Measurements from ENCODE around the gene TMEM39A. TPM values are rescaled to one million over a fixed set of nuclear protein-coding genes. Genes with fewer than 3 reads are reported as not detected.

The TMEM39A gene
- total and polyA plus RNA-seq, 2 donors from 2014 or later = 7.0 to 37.0 TPM

GRCh38 chr3:119416873-119417272 lies 46.5 kb downstream of the TMEM39A start:
- no peak overlapping the region for H3K4me3 ChIP-seq (ENCODE audit: low read length in 3 of 3)
- H3K36me3 ChIP-seq (ENCODE audit: control insufficient read depth in 2 of 3, insufficient read depth in 3 of 3, low read length in 3 of 3) = peaks cover 0 to 4% (median 3%) of the 10 kb centered on the region in 3 donors
- H3K9ac ChIP-seq (ENCODE audit: low read length in 3 of 3) = no peak overlapping the region
- no peaks in the 10 kb centered on the region for H3K27me3 ChIP-seq (ENCODE audit: control insufficient read depth, insufficient read depth, low read length)
- no peaks in the 10 kb centered on the region for H3K4me1 ChIP-seq (ENCODE audit: control insufficient read depth in 2 of 3, insufficient read depth in 2 of 3, low read depth in 1 of 3, low read length in 3 of 3)
- TF ChIP-seq CTCF (IDR thresholded peaks at IDR 0.05; ENCODE audit: borderline replicate concordance, extremely low read depth, insufficient read depth) = no peak
- FAIRE-seq (no peak), DNase-seq (no peak)
- intact Hi-C loops (cut with DNase I) = no loop called here
- H3K9me3 ChIP-seq (ENCODE audit: control insufficient read depth in 2 of 3, insufficient read depth in 1 of 3, low read length in 3 of 3) = no peaks in the 10 kb centered on the region
- H3K27ac ChIP-seq (ENCODE audit: low read depth in 2 of 2, low read length in 2 of 2) = no peak overlapping the region

GRCh38 chr3:119413603-119414280 lies 49.7 kb downstream of the TMEM39A start:
- no peak for TF ChIP-seq CTCF (IDR thresholded peaks at IDR 0.05; ENCODE audit: borderline replicate concordance, extremely low read depth, insufficient read depth)
- no peak for DNase-seq
- no peaks in the 10 kb centered on the region for H3K27me3 ChIP-seq (ENCODE audit: control insufficient read depth, insufficient read depth, low read length)
- no peak for FAIRE-seq
- intact Hi-C loops (cut with DNase I) = no loop called here
- H3K9ac ChIP-seq (ENCODE audit: low read length in 3 of 3) = no peak overlapping the region
- no peaks in the 10 kb centered on the region for H3K4me1 ChIP-seq (ENCODE audit: control insufficient read depth in 2 of 3, insufficient read depth in 2 of 3, low read depth in 1 of 3, low read length in 3 of 3)
- no peaks in the 10 kb centered on the region for H3K9me3 ChIP-seq (ENCODE audit: control insufficient read depth in 2 of 3, insufficient read depth in 1 of 3, low read length in 3 of 3)
- no peak overlapping the region for H3K27ac ChIP-seq (ENCODE audit: low read depth in 2 of 2, low read length in 2 of 2)
- no peak overlapping the region for H3K4me3 ChIP-seq (ENCODE audit: low read length in 3 of 3)
- H3K36me3 ChIP-seq (ENCODE audit: control insufficient read depth in 2 of 3, insufficient read depth in 3 of 3, low read length in 3 of 3) = peaks cover 0 to 9% (median 3%) of the 10 kb centered on the region in 3 donors

DNA sequence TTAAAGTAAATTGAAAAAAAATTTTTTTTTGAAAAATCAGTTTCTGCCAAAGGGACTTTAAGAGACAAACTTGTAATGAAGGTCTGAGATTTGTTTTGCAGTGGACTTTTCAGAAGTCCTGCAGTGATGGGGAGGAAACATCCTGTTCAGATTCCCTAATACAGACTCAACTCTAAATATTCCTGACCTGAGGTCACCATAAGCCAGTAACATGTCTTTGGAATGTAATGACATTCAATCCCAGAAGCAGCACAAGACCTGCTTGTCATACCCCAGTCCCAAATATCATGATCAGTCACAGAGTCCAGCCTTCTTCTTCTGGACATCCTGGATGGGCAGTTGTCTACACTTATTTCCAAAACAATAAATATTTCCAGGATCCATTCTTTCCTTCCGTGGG lies 53.6 kb downstream of the TMEM39A start:
- Histone ChIP-seq H3K27ac (ENCODE audit: low read depth in 2 of 2, low read length in 2 of 2) (no peak overlapping the region), H3K4me3 (ENCODE audit: low read length in 3 of 3) (no peak overlapping the region), H3K4me1 (ENCODE audit: control insufficient read depth in 2 of 3, insufficient read depth in 2 of 3, low read depth in 1 of 3, low read length in 3 of 3) (no peaks in the 10 kb centered on the region), H3K9me3 (ENCODE audit: control insufficient read depth in 2 of 3, insufficient read depth in 1 of 3, low read length in 3 of 3) (no peaks in the 10 kb centered on the region), H3K36me3 (ENCODE audit: control insufficient read depth in 2 of 3, insufficient read depth in 3 of 3, low read length in 3 of 3) (peaks cover 0 to 9% (median 3%) of the 10 kb centered on the region in 3 donors), H3K9ac (ENCODE audit: low read length in 3 of 3) (no peak overlapping the region), H3K27me3 (ENCODE audit: control insufficient read depth, insufficient read depth, low read length) (no peaks in the 10 kb centered on the region)
- DNase-seq (no peak), FAIRE-seq (no peak)
- intact Hi-C loops (cut with DNase I) = no loop called here
- TF ChIP-seq CTCF (IDR thresholded peaks at IDR 0.05; ENCODE audit: borderline replicate concordance, extremely low read depth, insufficient read depth) = no peak

All from kidney (tissue), 14 donors.